LNCAP (cell line): ENCODE data around the gene PLD4.

Source experiments
- TF ChIP-seq, protein P1 (sequence below): fragments of 450-650 bp; IDR thresholded peaks from 2 replicates; pipeline ENCODE4 v1.5.1; 2017; ENCODE audit warnings: mild to moderate bottlenecking

The PLD4 gene

GRCh38 chr14:104924421-104925213, at the start of gene PLD4:
Gene PLD4, plus strand, starts transcription at chr14:104924879. Its CDS starts 2,262 bp downstream, at chr14:104927141.
- TF ChIP-seq, protein P1, sequence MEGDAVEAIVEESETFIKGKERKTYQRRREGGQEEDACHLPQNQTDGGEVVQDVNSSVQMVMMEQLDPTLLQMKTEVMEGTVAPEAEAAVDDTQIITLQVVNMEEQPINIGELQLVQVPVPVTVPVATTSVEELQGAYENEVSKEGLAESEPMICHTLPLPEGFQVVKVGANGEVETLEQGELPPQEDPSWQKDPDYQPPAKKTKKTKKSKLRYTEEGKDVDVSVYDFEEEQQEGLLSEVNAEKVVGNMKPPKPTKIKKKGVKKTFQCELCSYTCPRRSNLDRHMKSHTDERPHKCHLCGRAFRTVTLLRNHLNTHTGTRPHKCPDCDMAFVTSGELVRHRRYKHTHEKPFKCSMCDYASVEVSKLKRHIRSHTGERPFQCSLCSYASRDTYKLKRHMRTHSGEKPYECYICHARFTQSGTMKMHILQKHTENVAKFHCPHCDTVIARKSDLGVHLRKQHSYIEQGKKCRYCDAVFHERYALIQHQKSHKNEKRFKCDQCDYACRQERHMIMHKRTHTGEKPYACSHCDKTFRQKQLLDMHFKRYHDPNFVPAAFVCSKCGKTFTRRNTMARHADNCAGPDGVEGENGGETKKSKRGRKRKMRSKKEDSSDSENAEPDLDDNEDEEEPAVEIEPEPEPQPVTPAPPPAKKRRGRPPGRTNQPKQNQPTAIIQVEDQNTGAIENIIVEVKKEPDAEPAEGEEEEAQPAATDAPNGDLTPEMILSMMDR: no peak

DNA sequence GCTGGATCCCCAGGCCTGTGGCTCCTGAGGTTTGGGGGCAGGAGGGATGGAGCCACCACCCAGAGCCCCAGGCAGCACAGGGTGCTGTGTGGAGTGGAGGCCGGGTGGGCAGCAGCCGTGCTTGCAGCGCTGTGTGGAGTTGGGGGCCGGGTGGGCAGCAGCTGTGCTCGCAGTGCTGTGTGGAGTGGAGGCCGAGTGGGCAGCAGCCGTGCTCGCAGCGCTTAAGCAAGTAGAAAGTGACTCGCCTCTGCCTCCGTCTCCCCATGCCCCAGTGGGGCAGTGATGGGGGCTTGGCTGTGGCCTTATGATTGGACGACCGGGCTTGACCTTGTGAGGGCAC, 49.3 kb upstream of the PLD4 start:
- TF ChIP-seq, protein P1: no peak

DNA sequence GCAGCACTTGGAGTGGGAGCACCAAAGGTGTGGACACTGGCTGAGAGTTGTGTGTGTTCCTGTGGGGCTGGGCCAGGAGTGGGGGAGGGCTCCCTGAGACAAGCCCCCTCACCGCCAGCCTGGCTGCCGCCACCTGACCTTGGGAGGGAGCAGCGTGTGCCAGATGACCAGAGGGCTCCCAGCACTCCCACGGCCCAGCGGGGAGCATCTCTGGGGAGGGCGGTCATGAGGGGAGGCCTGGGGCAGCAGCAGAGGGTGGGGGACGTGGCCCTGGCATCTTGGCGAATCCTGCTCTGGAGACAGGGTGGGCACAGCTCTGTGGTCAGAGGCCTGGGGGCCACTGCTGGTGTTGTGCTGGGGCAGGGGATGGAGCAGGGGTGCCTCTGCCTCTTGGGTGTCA, 48.9 kb upstream of the PLD4 start:
- TF ChIP-seq, protein P1: no peak

DNA sequence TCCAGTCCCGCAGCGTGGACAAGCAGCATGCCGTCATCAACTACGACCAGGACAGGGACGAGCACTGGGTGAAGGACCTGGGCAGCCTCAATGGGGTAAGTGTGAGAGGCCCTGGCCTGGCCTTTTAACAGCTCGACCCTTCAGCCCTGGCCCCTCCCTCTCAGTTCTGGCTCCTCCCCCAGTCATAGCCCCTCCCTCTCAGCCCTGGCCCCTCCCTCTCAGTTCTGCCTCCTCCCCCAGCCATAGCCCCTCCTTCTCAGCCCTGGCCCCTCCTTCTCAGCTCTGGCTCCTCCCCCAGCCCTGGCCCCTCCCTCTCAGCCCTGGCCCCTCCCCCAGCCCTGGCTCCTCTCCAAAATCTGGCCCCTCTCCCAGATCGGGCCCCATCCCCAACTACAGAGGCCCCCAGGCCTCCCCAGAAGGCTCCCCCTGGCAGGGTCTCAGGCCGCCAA, 48.4 kb upstream of the PLD4 start:
- TF ChIP-seq, protein P1: no peak

DNA sequence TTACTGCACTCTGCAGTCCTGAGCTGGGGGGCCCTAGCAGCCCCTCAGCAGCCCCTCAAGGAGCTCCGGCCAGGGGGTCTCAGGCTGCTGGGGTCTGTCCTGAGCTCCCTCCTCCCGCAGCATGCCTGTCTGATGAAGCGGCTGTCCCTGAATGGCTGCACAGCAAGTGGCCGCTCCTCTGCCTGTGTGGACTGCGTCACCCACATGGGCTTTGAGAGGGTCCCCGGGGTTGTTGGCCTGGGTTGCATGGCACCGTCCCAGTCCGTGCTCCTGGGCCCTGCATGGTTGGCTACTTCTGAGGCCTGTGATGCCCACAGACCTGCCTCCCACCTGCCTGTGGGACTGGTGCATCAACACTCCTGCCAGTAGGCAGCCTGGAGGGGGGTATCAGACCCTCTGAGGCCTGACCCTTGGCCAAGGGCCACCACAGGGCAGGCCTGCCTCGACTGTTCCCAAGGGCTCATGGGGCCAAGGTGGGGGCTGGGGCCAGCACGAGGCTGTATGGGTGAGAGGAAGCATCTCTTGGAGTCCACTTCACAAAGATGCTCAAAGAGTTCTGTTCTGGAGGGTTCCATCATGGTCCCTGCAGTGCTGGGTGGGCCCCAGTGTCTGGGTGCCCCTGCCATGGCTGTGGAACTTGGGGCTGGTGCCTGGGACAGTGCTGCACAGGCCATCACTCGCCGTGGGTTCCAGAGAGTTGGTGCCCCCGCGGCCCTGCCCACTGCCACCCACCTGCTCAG, 47.4 kb upstream of the PLD4 start:
- TF ChIP-seq, protein P1: no peak

GRCh38 chr14:104877806-104878550, 46.7 kb upstream of the PLD4 start:
- TF ChIP-seq, protein P1: no peak

GRCh38 chr14:104878582-104878981, 46.1 kb upstream of the PLD4 start:
- TF ChIP-seq, protein P1: no peak
